Neuronal stem cell (in vitro differentiated cells): ENCODE measurements around the gene CHRNG.

Experiments
- DNase-seq: peaks from one replicate; pipeline ENCODE4 v3.0.0-alpha.2; 2013; ENCODE audit warnings: low spot score
- H2AFZ ChIP-seq: one replicate; pipeline ENCODE4 v1.6.1; 2013; ENCODE audit warnings: mild to moderate bottlenecking, low read length, inconsistent platforms
- H2AK5ac ChIP-seq: 2 replicates; pipeline ENCODE4 v1.6.1; 2013; ENCODE audit warnings: low read depth, mild to moderate bottlenecking, inconsistent platforms, low read length, moderate library complexity, mixed read lengths
- H2BK120ac ChIP-seq: 2 replicates; pipeline ENCODE4 v1.6.1; 2013; ENCODE audit warnings: low read depth, mild to moderate bottlenecking, inconsistent platforms, low read length, moderate library complexity, mixed read lengths
- H2BK12ac ChIP-seq: one replicate; pipeline ENCODE4 v1.6.1; 2013; ENCODE audit warnings: low read length, inconsistent platforms
- H2BK15ac ChIP-seq: 2 replicates; pipeline ENCODE4 v1.6.1; 2013; ENCODE audit warnings: mild to moderate bottlenecking, low read length, inconsistent platforms, mixed read lengths
- H2BK5ac ChIP-seq: one replicate; pipeline ENCODE4 v1.6.1; 2013; ENCODE audit warnings: inconsistent platforms, mild to moderate bottlenecking, low read length, moderate library complexity
- H3K14ac ChIP-seq: one replicate; pipeline ENCODE4 v1.6.1; 2013; ENCODE audit warnings: low read length, inconsistent platforms
- H3K18ac ChIP-seq: 2 replicates; pipeline ENCODE4 v1.6.1; 2013; ENCODE audit warnings: low read length, inconsistent platforms
- H3K23ac ChIP-seq: 2 replicates; pipeline ENCODE4 v1.6.1; 2013; ENCODE audit warnings: low read depth, mild to moderate bottlenecking, mixed read lengths, low read length, inconsistent platforms; ENCODE audit not compliant: poor library complexity
- H3K27ac ChIP-seq: replicated peaks from 3 replicates; pipeline ENCODE4 v1.5.1; 2013; ENCODE audit warnings: low read length, inconsistent platforms
- H3K27me3 ChIP-seq, 3 experiments: 2 replicates each; pipeline ENCODE4 v1.6.1; 2013; ENCODE audit warnings: low read length in 3 of 3, mild to moderate bottlenecking in 2 of 3, inconsistent platforms in 1 of 3, low read depth in 1 of 3, mixed read lengths in 1 of 3, moderate library complexity in 1 of 3; ENCODE audit not compliant: control insufficient read depth in 3 of 3, insufficient read depth in 3 of 3
- H3K36me3 ChIP-seq, 2 donors: replicated peaks in 1 of 2; 2 replicates each; pipeline ENCODE4 v1.6.1; 2013; ENCODE audit warnings: low read length in 2 of 2; ENCODE audit not compliant: control insufficient read depth in 2 of 2, insufficient read depth in 2 of 2
- H3K4ac ChIP-seq: 2 replicates; pipeline ENCODE4 v1.6.1; 2013; ENCODE audit warnings: inconsistent platforms, mild to moderate bottlenecking, low read length, moderate library complexity
- H3K4me1 ChIP-seq, 2 donors: 1 replicate in 1 of 2; 2 replicates in 1 of 2; pipeline ENCODE4 v1.6.1; 2013; ENCODE audit warnings: low read length in 2 of 2, low read depth in 1 of 2; ENCODE audit not compliant: control insufficient read depth in 2 of 2, insufficient read depth in 1 of 2
- H3K4me2 ChIP-seq: one replicate; pipeline ENCODE4 v1.6.1; 2013; ENCODE audit warnings: mild to moderate bottlenecking, low read length, inconsistent platforms; ENCODE audit not compliant: insufficient read depth, poor library complexity, severe bottlenecking
- H3K4me3 ChIP-seq, 2 donors: 2 replicates each; pipeline ENCODE4 v1.5.1; 2013; ENCODE audit warnings: low read length in 2 of 2, mild to moderate bottlenecking in 2 of 2, inconsistent platforms in 1 of 2, moderate library complexity in 1 of 2
- H3K79me1 ChIP-seq: one replicate; pipeline ENCODE4 v1.6.1; 2013; ENCODE audit warnings: low read depth, mild to moderate bottlenecking, inconsistent platforms, low read length, moderate library complexity
- H3K9ac ChIP-seq: one replicate; pipeline ENCODE4 v1.6.1; 2013; ENCODE audit warnings: mild to moderate bottlenecking, low read depth, low read length, inconsistent platforms; ENCODE audit not compliant: poor library complexity
- H3K9me3 ChIP-seq, 2 donors: replicated peaks in 1 of 2; 2 replicates each; pipeline versions ENCODE3 to v1.6.1; 2013; ENCODE audit warnings: low read length in 2 of 2, mild to moderate bottlenecking in 2 of 2, inconsistent platforms in 1 of 2, low read depth in 1 of 2, mixed read lengths in 1 of 2, moderate library complexity in 1 of 2; ENCODE audit not compliant: control insufficient read depth in 2 of 2, insufficient read depth in 1 of 2
- H4K8ac ChIP-seq: one replicate; pipeline ENCODE4 v1.6.1; 2013; ENCODE audit warnings: low read depth, mild to moderate bottlenecking, inconsistent platforms, low read length, moderate library complexity
- H4K91ac ChIP-seq: one replicate; pipeline ENCODE4 v1.6.1; 2013; ENCODE audit warnings: low read length, low read depth, mild to moderate bottlenecking, inconsistent platforms; ENCODE audit not compliant: poor library complexity
- WGBS, 2 donors: extraction: QIAGEN DNeasy Blood & Tissue Kit; methylation state at CpG; one replicate each; pipeline ENCODE4 v1.1.7; 2013; ENCODE audit warnings: missing lambda C conversion rate in 2 of 2, mixed read lengths in 1 of 2; ENCODE audit not compliant: insufficient read length in 2 of 2, insufficient replicate concordance in 1 of 2; ENCODE audit errors: extremely low coverage in 2 of 2; 5-methylcytosine and 5-hydroxymethylcytosine counted together

CHRNG gene

DNA sequence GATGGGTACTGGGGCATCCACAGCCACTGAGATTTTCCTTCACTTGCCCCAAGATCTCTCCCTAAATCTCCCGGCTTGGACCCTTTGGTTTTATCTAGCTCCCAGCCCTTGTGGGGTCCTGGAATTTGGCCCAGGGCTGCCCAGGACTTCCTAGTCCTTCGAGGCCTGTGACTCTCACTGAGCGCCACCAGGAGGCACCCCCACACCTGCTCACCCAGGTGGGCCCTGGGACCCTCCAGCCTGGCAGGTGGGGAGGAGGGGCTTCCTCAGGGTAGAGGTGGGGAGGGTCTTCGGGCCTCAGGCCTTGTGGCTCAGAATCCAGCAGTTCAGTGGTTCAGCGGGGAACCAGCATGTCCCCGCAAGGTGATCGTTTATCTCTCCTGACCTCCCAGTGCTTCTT is 31.2 kb upstream of the CHRNG start:
- Histone ChIP-seq H4K91ac (no peak overlapping the region), H2AK5ac (peak overlapping the region; percentile 54), H3K23ac (no peak overlapping the region), H3K4ac (no peak overlapping the region), H3K14ac (no peak overlapping the region), H4K8ac (no peak overlapping the region), H3K9me3 (peaks cover 0 to 3% of the 10 kb centered on the region in 2 donors), H3K4me2 (no peak overlapping the region), H3K18ac (no peak overlapping the region), H3K36me3 (no peaks in the 10 kb centered on the region), H3K27me3 (peaks cover 11 to 75% (median 20%) of the 10 kb centered on the region in 3 experiments), H2BK120ac (no peak overlapping the region), H3K79me1 (peaks cover 3% of the 10 kb centered on the region), H3K4me3 (no peak overlapping the region), H3K4me1 (peaks cover 14 to 16% of the 10 kb centered on the region in 2 donors), H3K9ac (no peak overlapping the region), H3K27ac (no peak overlapping the region), H2BK15ac (no peak overlapping the region), H2BK12ac (no peak overlapping the region), H2AFZ (no peak overlapping the region), H2BK5ac (no peak overlapping the region)
- no CpG with 5 or more reads among the region's 7 CpGs for WGBS, 2 donors
- DNase-seq = no peak

DNA sequence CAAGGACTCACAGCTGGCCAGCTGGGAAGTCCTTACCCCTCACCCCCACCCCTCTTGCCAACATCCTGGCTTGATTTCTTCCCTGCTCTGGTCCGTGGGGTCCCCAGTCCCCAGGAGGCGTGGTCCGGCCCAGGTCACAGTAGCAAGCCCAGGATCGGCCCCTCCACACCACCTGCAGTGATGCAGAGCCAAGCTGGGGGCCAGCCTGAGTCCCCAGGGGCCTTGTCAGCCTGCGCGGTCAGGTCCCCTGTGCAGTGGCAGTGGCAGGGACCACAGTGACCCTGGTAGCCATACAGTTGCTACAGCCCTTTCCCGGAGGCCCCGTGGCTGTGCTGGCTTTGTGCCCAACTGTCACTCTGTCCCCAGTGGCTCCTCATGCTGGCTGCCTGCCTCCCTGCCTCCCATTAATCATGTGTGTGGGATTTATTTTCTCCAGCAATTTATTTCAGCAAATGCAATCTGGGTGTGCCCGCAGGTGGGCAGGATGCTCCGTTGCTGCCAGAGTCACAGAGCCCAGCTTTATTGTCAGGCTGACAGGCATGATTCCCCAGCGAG is 28.1 kb upstream of the CHRNG start:
- Histone ChIP-seq H3K27ac (no peak overlapping the region), H3K9me3 (no peaks in the 10 kb centered on the region), H3K14ac (peak overlapping the region; percentile 75), H3K27me3 (peaks cover 0 to 74% (median 0%) of the 10 kb centered on the region in 3 experiments), H2BK5ac (peak overlapping the region; percentile 54), H2BK120ac (no peak overlapping the region), H2AK5ac (peak overlapping the region; percentile 86), H3K79me1 (peaks cover 3% of the 10 kb centered on the region), H3K4ac (no peak overlapping the region), H3K4me2 (no peak overlapping the region), H3K18ac (peak overlapping the region; percentile 49), H4K91ac (no peak overlapping the region), H3K9ac (no peak overlapping the region), H2BK12ac (peak overlapping the region; percentile 87), H3K23ac (peak overlapping the region; percentile 23), H3K4me1 (peaks cover 4 to 5% of the 10 kb centered on the region in 2 donors), H2AFZ (no peak overlapping the region), H4K8ac (no peak overlapping the region), H2BK15ac (no peak overlapping the region), H3K36me3 (no peaks in the 10 kb centered on the region), H3K4me3 (no peak overlapping the region)
- no CpG with 5 or more reads among the region's 11 CpGs for WGBS, 2 donors
- DNase-seq = no peak

DNA sequence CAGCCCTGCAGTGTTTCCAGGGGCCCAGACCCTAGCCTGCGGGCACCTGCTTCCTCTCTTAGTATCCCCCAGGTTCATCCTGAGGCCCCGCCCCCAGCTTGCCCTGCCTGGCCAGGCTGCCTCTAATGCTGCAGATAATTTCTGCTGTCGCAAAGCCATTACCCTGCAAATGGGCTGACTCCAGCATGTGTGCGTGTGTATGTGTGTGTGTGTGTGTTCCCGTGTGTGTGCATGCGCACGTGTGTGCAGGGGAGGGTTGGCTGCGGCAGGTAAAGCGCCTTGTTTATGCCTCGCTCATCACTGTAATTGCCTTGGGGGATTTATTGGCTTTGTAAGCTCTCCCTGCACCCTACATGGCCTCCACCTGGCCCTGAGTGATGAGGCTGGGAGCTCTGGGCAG is 26.9 kb upstream of the CHRNG start:
- Histone ChIP-seq H3K9ac (no peak overlapping the region), H3K9me3 (no peaks in the 10 kb centered on the region), H3K14ac (no peak overlapping the region), H3K4me3 (no peak overlapping the region), H4K8ac (no peak overlapping the region), H2AK5ac (peak overlapping the region; percentile 65), H2BK5ac (peak overlapping the region; percentile 39), H2BK15ac (no peak overlapping the region), H4K91ac (no peak overlapping the region), H3K4me1 (no peaks in the 10 kb centered on the region), H3K23ac (peak overlapping the region; percentile 4), H3K27me3 (peaks cover 0 to 71% (median 0%) of the 10 kb centered on the region in 3 experiments), H3K4me2 (no peak overlapping the region), H2AFZ (no peak overlapping the region), H3K27ac (no peak overlapping the region), H3K79me1 (peaks cover 3% of the 10 kb centered on the region), H3K4ac (no peak overlapping the region), H3K36me3 (no peaks in the 10 kb centered on the region), H2BK12ac (peak overlapping the region; percentile 49), H3K18ac (peak overlapping the region; percentile 51), H2BK120ac (no peak overlapping the region)
- WGBS, 2 donors = no CpG with 5 or more reads among the region's 10 CpGs
- DNase-seq = no peak

DNA sequence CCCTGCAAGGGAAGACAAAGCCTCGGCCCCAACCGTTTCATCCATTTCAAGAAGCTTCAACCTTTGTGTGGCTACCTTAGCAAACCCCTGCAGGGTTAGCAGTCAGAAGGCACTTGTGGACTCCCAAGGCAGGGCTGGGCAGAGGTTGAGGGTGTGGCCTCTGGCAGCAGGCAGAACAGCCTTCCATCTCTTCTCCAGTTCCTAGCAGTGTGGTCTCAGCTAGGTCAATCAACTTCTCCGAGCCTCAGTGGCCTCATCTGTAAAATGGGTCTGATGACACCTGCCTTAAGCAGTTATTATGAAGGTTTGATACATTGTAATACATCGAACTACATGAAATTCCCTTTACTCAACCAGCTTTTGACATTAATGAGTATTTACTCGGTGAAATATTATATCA is 26.1 kb upstream of the CHRNG start:
- no peak overlapping the region for H4K8ac ChIP-seq
- no peak overlapping the region for H2AK5ac ChIP-seq
- no peak overlapping the region for H3K4me2 ChIP-seq
- H4K91ac ChIP-seq = no peak overlapping the region
- no peak overlapping the region for H2BK12ac ChIP-seq
- no CpG with 5 or more reads among the region's 5 CpGs for WGBS, 2 donors
- no peak overlapping the region for H3K27ac ChIP-seq
- H3K27me3 ChIP-seq = peaks cover 0 to 71% (median 0%) of the 10 kb centered on the region in 3 experiments
- H2BK120ac ChIP-seq = no peak overlapping the region
- DNase-seq = no peak
- no peak overlapping the region for H3K4me3 ChIP-seq
- H3K36me3 ChIP-seq = no peaks in the 10 kb centered on the region
- H3K14ac ChIP-seq = no peak overlapping the region
- H3K18ac ChIP-seq = no peak overlapping the region
- H3K23ac ChIP-seq = no peak overlapping the region
- peaks cover 3% of the 10 kb centered on the region for H3K79me1 ChIP-seq
- no peak overlapping the region for H3K4ac ChIP-seq
- H3K9me3 ChIP-seq = no peaks in the 10 kb centered on the region
- no peak overlapping the region for H3K9ac ChIP-seq
- H2BK5ac ChIP-seq = peak overlapping the region; percentile 39
- H3K4me1 ChIP-seq = no peaks in the 10 kb centered on the region
- no peak overlapping the region for H2BK15ac ChIP-seq
- no peak overlapping the region for H2AFZ ChIP-seq
